Osteoblast (primary cell): ENCODE results near the gene SUGCT. TPM values are rescaled to one million over a fixed set of nuclear protein-coding genes. Genes with fewer than 3 reads are reported as not detected.

Experiments used
- DNase-seq: peaks from one replicate; pipeline ENCODE4 v3.0.0; 2011; ENCODE audit warnings: low spot score, mixed read lengths; ENCODE audit not compliant: insufficient read length; ENCODE audit errors: missing footprints
- H2AFZ ChIP-seq: 2 replicates; pipeline ENCODE4 v1.6.0; 2011; ENCODE audit warnings: mild to moderate bottlenecking, low read length
- H3K27ac ChIP-seq: 2 replicates; pipeline ENCODE4 v1.5.1; 2011; ENCODE audit warnings: mild to moderate bottlenecking, low read depth, low read length, moderate library complexity
- H3K27me3 ChIP-seq: 2 replicates; pipeline ENCODE4 v1.6.0; 2012; ENCODE audit warnings: mild to moderate bottlenecking, control low read depth, inconsistent platforms, low read length, moderate library complexity; ENCODE audit not compliant: insufficient read depth
- H3K36me3 ChIP-seq: 2 replicates; pipeline ENCODE4 v1.5.1; 2011; ENCODE audit warnings: mild to moderate bottlenecking, low read length, control low read depth, moderate library complexity; ENCODE audit not compliant: insufficient read depth
- H3K4me1 ChIP-seq: 2 replicates; pipeline ENCODE4 v1.5.1; 2011; ENCODE audit warnings: mild to moderate bottlenecking, low read length, control low read depth, moderate library complexity; ENCODE audit not compliant: insufficient read depth
- H3K4me2 ChIP-seq: 2 replicates; pipeline ENCODE4 v1.6.0; 2011; ENCODE audit warnings: mild to moderate bottlenecking, low read length; ENCODE audit not compliant: insufficient read depth
- H3K4me3 ChIP-seq: fragments of 200-600 bp; sonication (generic); 3 replicates; pipeline ENCODE4 v1.5.1; 2012; ENCODE audit warnings: mild to moderate bottlenecking, low read length, inconsistent platforms; ENCODE audit not compliant: insufficient read depth
- H3K79me2 ChIP-seq: 2 replicates; pipeline ENCODE4 v1.6.0; 2012; ENCODE audit warnings: mild to moderate bottlenecking, low read length, control low read depth, inconsistent platforms; ENCODE audit not compliant: insufficient read depth
- H3K9me3 ChIP-seq: 2 replicates; pipeline ENCODE4 v1.5.1; 2011; ENCODE audit warnings: low read depth, low read length, control low read depth
- H4K20me1 ChIP-seq: 2 replicates; pipeline ENCODE4 v1.6.0; 2012; ENCODE audit warnings: mild to moderate bottlenecking, low read length, control low read depth; ENCODE audit not compliant: insufficient read depth
- total RNA-seq: library from RNA; depleted of rRNA; stranded (reverse); fragments of >200 nt; gene quantifications from 2 replicates; pipeline ENCODE4 v1.2.3, GENCODE V29; 2012
- TF ChIP-seq, protein P1 (sequence below): IDR thresholded peaks from 2 replicates; pipeline ENCODE4 v1.5.1; 2011; ENCODE audit warnings: mild to moderate bottlenecking, low read depth, low read length, moderate library complexity; ENCODE audit errors: extremely low read depth

SUGCT gene
- total RNA-seq, 1 donor = 21.7 TPM

DNA sequence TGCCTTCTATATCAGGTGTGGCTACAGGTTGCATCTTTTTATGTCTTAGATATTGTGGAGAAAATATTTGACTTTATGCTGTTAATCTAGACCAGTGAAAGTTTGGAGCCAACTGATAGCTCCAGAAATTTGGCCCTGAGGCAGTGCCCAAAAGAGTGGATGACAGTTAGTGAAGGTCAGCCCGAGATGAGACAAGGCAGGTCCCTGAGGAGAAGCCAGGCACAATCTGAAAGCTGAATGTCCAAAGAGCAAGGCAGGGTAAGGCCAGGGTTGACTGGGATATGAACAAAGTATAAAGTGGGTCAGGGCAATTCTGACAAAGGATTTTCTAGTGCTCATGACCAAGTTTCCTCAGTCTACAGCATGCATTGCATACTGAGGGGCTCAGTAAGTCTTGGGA lies 661.9 kb downstream of the SUGCT start:
- no peak overlapping the region for H3K4me3 ChIP-seq
- no peak overlapping the region for H3K27ac ChIP-seq
- no peak overlapping the region for H3K4me2 ChIP-seq
- H3K79me2 ChIP-seq = peaks cover 40% of the 10 kb centered on the region
- H4K20me1 ChIP-seq = no peaks in the 10 kb centered on the region
- no peak overlapping the region for H2AFZ ChIP-seq
- TF ChIP-seq, protein P1, sequence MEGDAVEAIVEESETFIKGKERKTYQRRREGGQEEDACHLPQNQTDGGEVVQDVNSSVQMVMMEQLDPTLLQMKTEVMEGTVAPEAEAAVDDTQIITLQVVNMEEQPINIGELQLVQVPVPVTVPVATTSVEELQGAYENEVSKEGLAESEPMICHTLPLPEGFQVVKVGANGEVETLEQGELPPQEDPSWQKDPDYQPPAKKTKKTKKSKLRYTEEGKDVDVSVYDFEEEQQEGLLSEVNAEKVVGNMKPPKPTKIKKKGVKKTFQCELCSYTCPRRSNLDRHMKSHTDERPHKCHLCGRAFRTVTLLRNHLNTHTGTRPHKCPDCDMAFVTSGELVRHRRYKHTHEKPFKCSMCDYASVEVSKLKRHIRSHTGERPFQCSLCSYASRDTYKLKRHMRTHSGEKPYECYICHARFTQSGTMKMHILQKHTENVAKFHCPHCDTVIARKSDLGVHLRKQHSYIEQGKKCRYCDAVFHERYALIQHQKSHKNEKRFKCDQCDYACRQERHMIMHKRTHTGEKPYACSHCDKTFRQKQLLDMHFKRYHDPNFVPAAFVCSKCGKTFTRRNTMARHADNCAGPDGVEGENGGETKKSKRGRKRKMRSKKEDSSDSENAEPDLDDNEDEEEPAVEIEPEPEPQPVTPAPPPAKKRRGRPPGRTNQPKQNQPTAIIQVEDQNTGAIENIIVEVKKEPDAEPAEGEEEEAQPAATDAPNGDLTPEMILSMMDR = no peak
- H3K4me1 ChIP-seq = peaks cover 31% of the 10 kb centered on the region
- no peaks in the 10 kb centered on the region for H3K36me3 ChIP-seq
- DNase-seq = no peak
- no peaks in the 10 kb centered on the region for H3K27me3 ChIP-seq
- no peaks in the 10 kb centered on the region for H3K9me3 ChIP-seq

- Histone ChIP-seq H3K36me3 (no peaks in the 10 kb centered on the region), H3K27ac (no peak overlapping the region), H4K20me1 (no peaks in the 10 kb centered on the region), H3K4me2 (no peak overlapping the region), H3K9me3 (no peaks in the 10 kb centered on the region), H3K4me1 (peaks cover 27% of the 10 kb centered on the region), H3K4me3 (no peak overlapping the region), H3K79me2 (peaks cover 44% of the 10 kb centered on the region), H2AFZ (no peak overlapping the region), H3K27me3 (no peaks in the 10 kb centered on the region)
- no peak for DNase-seq
- TF ChIP-seq, protein P1 = no peak
Measured at GRCh38 chr7:40798613-40799012, 663.8 kb downstream of the SUGCT start.

GRCh38 chr7:40799493-40800403 lies 664.9 kb downstream of the SUGCT start:
- H3K36me3 ChIP-seq = no peaks in the 10 kb centered on the region
- no peak overlapping the region for H3K27ac ChIP-seq
- no peak overlapping the region for H3K4me2 ChIP-seq
- no peak overlapping the region for H3K4me3 ChIP-seq
- no peak overlapping the region for H2AFZ ChIP-seq
- H3K79me2 ChIP-seq = peaks cover 41% of the 10 kb centered on the region
- peaks cover 24% of the 10 kb centered on the region for H3K4me1 ChIP-seq
- DNase-seq = no peak
- H4K20me1 ChIP-seq = no peaks in the 10 kb centered on the region
- no peaks in the 10 kb centered on the region for H3K9me3 ChIP-seq
- TF ChIP-seq, protein P1 = no peak
- H3K27me3 ChIP-seq = no peaks in the 10 kb centered on the region

- H4K20me1 ChIP-seq = no peaks in the 10 kb centered on the region
- no peak overlapping the region for H2AFZ ChIP-seq
- H3K4me2 ChIP-seq = no peak overlapping the region
- H3K79me2 ChIP-seq = peaks cover 34% of the 10 kb centered on the region
- no peaks in the 10 kb centered on the region for H3K9me3 ChIP-seq
- DNase-seq = no peak
- no peaks in the 10 kb centered on the region for H3K27me3 ChIP-seq
- peaks cover 29% of the 10 kb centered on the region for H3K4me1 ChIP-seq
- TF ChIP-seq, protein P1 = no peak
- no peak overlapping the region for H3K27ac ChIP-seq
- no peak overlapping the region for H3K4me3 ChIP-seq
- no peaks in the 10 kb centered on the region for H3K36me3 ChIP-seq
Measured at GRCh38 chr7:40800771-40801170, 666.0 kb downstream of the SUGCT start.
